HPDE6-E6E7 (cell line): Measurements from ENCODE around the gene MYO5C.

Experiments used
- DNase-seq: peaks from one replicate; pipeline ENCODE4 v3.0.0; 2011; ENCODE audit warnings: missing footprints; ENCODE audit errors: extremely low spot score

MYO5C gene

GRCh38 chr15:52207191-52207590 is 88.4 kb downstream of the MYO5C start:
- DNase-seq = no peak

GRCh38 chr15:52206446-52206845 is 89.2 kb downstream of the MYO5C start:
- DNase-seq = no peak

- DNase-seq = no peak
These were observed 90.9 kb downstream of the MYO5C start for GRCh38 chr15:52204657-52205056.

GRCh38 chr15:52200831-52201365 is 94.7 kb downstream of the MYO5C start:
- DNase-seq = no peak

GRCh38 chr15:52199271-52199670 is 96.3 kb downstream of the MYO5C start:
- no peak for DNase-seq

- no peak for DNase-seq
These were observed 98.7 kb downstream of the MYO5C start for GRCh38 chr15:52196891-52197290.

- DNase-seq = no peak
These were observed 101.8 kb downstream of the MYO5C start for GRCh38 chr15:52193791-52194190.

- DNase-seq = no peak
These were observed 102.3 kb downstream of the MYO5C start for GRCh38 chr15:52193321-52193720.

- no peak for DNase-seq
These were observed 104.4 kb downstream of the MYO5C start, which contains the start of gene GNB5 for GRCh38 chr15:52191207-52191606. GNB5 (minus strand) TSS chr15:52191392; CDS start chr15:52184676, 6,716 bp downstream.

GRCh38 chr15:52186651-52187486 is 108.7 kb downstream of the MYO5C start:
- DNase-seq = no peak

GRCh38 chr15:52185151-52185561 is 110.4 kb downstream of the MYO5C start:
- no peak for DNase-seq

- no peak for DNase-seq
These were observed 110.9 kb downstream of the MYO5C start for GRCh38 chr15:52184721-52185120.

GRCh38 chr15:52183562-52184173 is 111.9 kb downstream of the MYO5C start:
- peak; percentile 20 for DNase-seq

- DNase-seq = no peak
These were observed 113.4 kb downstream of the MYO5C start for GRCh38 chr15:52181938-52182780.

GRCh38 chr15:52180851-52181450 is 114.7 kb downstream of the MYO5C start:
- DNase-seq = no peak

- DNase-seq = peak; percentile 43
These were observed 115.3 kb downstream of the MYO5C start for GRCh38 chr15:52180196-52180835.

GRCh38 chr15:52179278-52180195 is 116.1 kb downstream of the MYO5C start:
- peak; percentile 93 for DNase-seq

GRCh38 chr15:52178765-52179164 is 116.8 kb downstream of the MYO5C start:
- no peak for DNase-seq

- no peak for DNase-seq
These were observed 122.7 kb downstream of the MYO5C start for GRCh38 chr15:52172869-52173268.

GRCh38 chr15:52171807-52172206 is 123.8 kb downstream of the MYO5C start:
- DNase-seq = no peak
